Activated T-cell treated with anti-CD3 and anti-CD28 coated beads for 24 hours (primary cell): ENCODE measurements around the gene ZNF564.
A peak's percentile ranks its signal among the peaks of the same experiment; 100 is the strongest.
"Not testable (repeated sequence)": the region's sequence is repeated elsewhere in the genome, so short reads cannot be mapped to it uniquely, and the experiment has no call there.

Experiments used
- DNase-seq: peaks from one replicate; pipeline ENCODE4 v3.0.0-alpha.2; 2020; ENCODE audit warnings: low read depth

ZNF564 gene

DNA sequence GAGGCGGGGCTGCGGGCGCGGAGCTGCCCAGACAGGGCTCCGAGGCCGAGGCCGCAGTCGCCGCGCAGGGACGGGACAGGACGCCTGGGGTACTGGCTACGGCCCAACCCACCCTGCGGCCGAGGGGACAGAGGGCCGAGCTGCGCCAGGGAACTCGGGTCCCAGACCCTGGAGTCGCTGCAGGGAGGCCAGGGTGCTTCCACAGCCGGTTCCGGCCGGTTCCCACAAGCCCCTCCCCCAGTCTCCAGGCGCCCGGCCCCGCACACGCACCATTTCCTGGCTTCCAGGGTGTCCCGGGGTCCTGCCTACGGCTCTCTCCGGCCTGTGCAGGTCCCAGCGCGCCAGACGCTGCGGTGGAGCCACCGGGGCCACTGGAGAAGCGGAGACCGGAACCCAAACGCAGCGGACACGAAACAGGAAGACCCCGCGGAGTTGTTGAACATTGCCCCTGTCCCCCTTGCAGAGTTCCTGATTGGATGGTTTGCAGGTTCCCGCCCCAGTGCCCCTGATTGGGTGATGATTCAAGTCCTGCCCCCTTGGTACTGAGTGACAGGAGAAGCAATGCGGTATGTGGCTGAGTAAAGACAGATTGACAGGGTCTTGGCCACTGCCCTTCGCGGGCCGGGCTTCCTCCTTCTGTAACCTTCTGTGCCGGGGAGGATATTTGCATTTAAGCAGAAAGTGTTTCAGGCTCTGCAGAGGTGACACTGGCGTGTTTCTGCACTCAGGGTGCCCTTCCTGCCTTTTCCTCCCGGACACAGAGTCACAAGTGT lies at the start of gene ZNF564:
Gene ZNF564, minus strand, starts transcription at position 423 of the 773 bp plus-strand sequence. Its CDS starts 150 bp downstream, at position 273.
- DNase-seq = peak; percentile 91

DNA sequence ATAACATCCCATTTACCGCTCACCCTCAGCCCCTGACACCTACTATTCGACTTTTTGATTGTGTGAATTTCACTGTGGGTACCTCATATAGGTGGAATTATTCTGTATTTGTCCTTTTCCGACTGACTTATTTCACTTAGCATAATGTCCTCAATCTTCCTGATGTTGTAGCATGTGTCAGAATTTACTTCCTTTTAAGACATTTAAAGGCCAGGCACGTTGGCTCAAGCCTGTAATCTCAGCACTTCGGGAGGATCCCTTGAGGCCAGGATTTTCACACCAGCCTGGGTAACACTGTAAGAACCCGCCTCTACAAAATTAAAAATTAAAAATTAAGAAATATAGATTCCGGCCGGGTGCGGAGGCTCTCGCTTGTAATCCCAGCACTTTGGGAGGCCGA lies 46.3 kb upstream of the ZNF564 start:
- no peak for DNase-seq

- no peak for DNase-seq
Measured at GRCh38 chr19:12596927-12597548, 45.8 kb upstream of the ZNF564 start.

DNA sequence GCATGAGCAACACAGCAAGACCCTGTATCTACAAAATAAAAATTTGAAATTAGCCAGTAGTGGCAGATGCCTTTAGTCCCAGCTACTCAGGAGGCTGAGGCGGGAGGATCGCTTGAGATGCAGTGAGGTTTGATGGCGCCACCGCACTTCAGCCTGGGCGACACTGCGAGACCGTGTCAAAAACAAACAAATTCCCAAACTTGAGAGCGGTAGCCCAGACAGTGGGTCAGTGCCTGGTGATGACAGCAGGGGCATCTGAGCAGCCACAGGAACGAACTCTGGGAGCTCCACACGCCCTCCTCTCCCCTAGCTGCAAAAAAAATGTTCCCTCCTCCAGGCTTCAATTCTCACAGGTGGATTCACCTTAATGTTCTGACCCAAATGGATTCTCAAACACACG lies 45.2 kb upstream of the ZNF564 start:
- DNase-seq = no peak

- no peak for DNase-seq
Measured at GRCh38 chr19:12581100-12581499, 29.8 kb upstream of the ZNF564 start.

GRCh38 chr19:12580180-12580694 lies 29.0 kb upstream of the ZNF564 start:
- no peak for DNase-seq

- DNase-seq = no peak
Measured at GRCh38 chr19:12578641-12579040, 27.4 kb upstream of the ZNF564 start.

- DNase-seq = no peak
Measured at GRCh38 chr19:12574036-12574435, 22.8 kb upstream of the ZNF564 start.

DNA sequence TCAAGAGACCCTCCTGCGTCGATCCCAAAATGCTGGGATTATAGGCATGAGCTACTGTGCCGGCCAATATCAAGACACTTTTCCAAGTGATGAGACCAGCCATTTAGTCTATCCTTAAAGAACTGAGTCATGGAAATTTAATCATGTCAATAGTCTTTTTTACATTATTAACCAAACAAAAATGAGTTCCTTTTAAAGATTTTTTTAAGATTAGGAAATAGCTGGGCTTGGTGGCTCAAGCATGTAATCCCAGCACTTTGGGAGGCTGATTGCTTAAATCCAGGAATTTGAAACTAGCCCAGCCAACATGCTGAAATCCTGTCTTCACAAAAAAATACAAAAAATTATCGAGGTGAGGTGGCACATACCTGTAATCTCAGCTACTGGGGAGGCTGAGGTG lies 16.7 kb upstream of the ZNF564 start:
- no peak for DNase-seq

DNA sequence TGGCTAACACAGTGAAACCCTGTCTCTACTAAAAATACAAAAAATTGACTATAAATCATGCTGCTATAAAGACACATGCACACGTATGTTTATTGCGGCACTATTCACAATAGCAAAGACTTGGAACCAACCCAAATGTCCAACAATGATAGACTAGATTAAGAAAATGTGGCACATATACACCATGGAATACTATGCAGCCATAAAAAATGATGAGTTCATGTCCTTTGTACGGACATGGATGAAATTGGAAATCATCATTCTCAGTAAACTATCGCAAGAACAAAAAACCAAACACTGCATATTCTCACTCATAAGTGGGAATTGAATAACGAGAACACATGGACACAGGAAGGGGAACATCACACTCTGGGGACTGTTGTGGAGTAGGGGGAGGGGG lies 15.1 kb upstream of the ZNF564 start:
- not testable (repeated sequence) for DNase-seq

DNA sequence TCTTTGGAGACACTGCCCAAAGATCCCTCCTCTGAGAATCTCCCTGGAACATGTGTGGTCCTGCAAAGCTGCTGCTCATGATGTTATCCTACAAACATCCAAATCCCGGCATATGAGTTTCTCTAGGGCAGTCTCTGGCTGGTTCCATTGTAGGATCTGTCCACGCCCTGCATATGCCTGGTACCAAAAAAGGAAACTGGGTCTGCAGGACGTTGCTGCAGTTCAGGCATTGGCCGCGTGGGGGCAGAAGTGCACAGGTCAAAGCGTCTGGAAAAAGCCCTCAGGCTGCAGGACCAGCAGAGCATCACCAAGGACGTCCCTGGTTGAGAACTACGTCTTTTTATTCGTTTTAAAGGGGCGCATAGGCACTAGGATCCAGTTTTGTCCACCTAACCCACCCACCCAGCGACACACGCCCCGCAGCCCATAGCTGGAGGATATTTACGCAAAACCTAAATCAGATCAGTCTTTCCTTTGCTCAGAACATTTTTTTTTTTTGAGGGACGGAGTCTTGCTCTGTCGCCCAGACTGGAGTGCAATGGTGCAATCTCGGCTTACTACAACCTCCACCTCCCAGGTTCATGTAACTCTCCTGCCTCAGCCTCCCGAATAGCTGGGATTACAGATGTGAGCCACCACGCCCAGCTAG lies 12.9 kb upstream of the ZNF564 start:
- DNase-seq = peak; percentile 88

DNA sequence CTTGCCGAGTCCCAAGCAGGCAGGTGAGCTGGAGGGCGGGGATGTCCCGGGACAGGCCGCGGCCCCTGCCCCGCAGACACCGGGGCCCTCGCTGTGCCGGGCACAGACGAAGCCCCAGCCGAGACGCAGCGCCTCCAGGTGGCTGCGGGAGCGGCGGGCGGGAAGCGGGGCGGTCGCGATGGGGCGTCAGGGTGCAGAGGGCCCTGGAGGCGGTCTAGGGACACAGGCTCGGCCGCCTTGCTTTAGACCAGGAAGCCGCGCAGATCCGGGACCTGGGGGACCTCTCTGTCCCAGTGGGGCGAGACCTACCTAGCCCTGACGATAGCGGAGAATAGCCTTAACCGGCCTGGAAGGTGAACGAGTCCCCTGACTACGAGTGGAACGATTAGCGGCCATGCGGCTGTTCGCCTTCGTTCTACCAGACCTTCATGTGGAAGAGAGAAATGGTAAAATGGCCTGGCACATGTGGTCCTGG lies 4.2 kb upstream of the ZNF564 start:
- DNase-seq = no peak

GRCh38 chr19:12546903-12547302 lies 4.4 kb downstream of the ZNF564 start:
- no peak for DNase-seq

DNA sequence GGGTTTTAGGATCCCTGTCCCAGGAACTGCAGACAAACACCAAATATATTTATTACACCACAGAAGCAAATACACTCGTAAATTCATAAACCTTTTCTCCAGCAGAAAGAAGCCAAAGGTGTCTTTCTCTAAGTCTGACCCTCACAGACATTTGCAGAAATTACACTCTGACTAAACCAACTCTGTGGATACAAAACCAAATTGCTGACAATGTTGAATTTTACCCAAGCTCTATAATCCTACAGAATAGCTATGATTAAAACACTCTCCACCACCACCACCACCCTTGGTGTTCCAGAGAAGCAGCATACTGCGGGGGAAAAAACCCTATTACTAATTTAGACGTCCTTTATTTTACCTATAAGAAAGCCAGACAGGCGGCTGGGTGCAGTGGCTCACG lies 5.2 kb downstream of the ZNF564 start:
- no peak for DNase-seq

GRCh38 chr19:12545267-12545666 lies 6.0 kb downstream of the ZNF564 start:
- no peak for DNase-seq

DNA sequence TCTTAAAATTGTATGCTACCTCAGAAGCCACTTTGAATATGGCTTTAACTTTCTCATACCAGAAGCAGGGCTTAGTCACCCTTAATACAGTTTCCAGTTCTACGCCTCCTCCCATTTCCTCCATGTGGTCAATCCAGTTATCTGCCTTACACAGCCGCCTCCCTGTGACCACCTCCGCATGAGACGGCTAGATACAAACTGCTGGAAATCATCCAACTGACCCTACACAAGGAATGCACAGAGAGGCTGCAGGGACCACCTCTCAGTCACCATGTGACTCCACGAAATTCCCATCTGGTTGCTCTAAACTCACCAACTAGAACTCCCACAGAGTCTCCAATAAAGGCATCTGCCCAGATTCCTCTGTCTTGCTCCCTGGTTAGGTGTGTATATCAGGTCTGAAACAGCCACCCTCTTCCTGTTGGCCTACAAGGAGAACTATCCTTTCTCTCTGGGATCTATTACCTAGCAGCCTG lies 6.8 kb downstream of the ZNF564 start:
- no peak for DNase-seq

GRCh38 chr19:12543855-12544254 lies 7.4 kb downstream of the ZNF564 start:
- no peak for DNase-seq

GRCh38 chr19:12527034-12527836 lies 24.0 kb downstream of the ZNF564 start:
- DNase-seq = no peak

DNA sequence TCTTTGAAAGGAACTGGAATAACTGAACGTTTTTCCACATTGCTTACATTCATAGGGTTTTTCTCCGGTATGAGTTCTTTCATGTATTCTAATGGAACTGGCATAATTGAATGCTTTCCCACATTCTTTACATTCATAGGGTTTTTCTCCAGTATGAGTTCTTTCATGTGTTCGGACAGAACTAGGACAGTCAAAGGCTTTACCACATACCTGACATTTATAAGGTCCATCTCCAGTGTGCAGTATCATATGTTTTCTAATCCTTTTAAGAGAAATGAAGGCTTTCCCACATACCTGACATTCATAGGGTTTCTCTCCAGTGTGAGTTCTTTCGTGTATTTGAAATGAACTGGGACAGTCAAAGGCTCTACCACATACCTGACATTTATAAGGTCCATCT lies 24.7 kb downstream of the ZNF564 start:
- no peak for DNase-seq

GRCh38 chr19:12521996-12522395 lies 29.3 kb downstream of the ZNF564 start:
- DNase-seq = no peak

- no peak for DNase-seq
Measured at GRCh38 chr19:12513531-12514061, 37.7 kb downstream of the ZNF564 start.

DNA sequence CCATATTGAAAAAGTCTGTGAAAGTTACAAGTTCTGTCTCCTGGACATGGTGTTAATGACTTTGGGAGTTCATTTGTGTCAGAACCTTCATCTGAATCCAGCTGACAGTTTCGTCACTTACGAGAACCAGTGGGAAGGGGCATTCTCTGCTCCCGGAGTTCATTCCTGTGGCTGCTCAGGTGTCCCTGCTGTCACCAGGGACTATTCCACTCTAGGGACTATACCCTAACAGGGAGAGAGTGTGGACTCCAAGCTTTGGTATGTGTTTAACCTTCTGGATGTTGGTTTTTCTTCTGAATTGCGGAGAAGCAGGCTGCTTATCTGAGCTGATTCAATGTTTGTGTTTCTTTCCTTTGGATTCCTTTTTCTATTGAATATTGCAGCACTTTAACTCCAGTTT lies 54.2 kb downstream of the ZNF564 start:
- DNase-seq = no peak
